NCI-H460 (cell line): Measurements from ENCODE around the gene SLC12A3. TPM values are rescaled to one million over a fixed set of nuclear protein-coding genes. Genes with fewer than 3 reads are reported as not detected.

ENCODE experiments used
- DNase-seq: peaks from one replicate; pipeline ENCODE4 v3.0.0-alpha.2; 2016; ENCODE audit warnings: low read depth; ENCODE audit errors: extremely low read depth
- polyA plus RNA-seq: library from polyadenylated mRNA; depleted of rRNA; stranded (reverse); fragments of >200 nt; gene quantifications from 2 replicates; pipeline ENCODE4 v1.2.3, GENCODE V29; 2014; cell fraction: nucleus; rRNA removed
- total RNA-seq: library from RNA; depleted of rRNA; stranded (reverse); fragments of >200 nt; shearing (Covaris generic); gene quantifications from 2 replicates; pipeline ENCODE4 v1.2.3, GENCODE V29; 2014; rRNA removed

SLC12A3 gene, protein sequence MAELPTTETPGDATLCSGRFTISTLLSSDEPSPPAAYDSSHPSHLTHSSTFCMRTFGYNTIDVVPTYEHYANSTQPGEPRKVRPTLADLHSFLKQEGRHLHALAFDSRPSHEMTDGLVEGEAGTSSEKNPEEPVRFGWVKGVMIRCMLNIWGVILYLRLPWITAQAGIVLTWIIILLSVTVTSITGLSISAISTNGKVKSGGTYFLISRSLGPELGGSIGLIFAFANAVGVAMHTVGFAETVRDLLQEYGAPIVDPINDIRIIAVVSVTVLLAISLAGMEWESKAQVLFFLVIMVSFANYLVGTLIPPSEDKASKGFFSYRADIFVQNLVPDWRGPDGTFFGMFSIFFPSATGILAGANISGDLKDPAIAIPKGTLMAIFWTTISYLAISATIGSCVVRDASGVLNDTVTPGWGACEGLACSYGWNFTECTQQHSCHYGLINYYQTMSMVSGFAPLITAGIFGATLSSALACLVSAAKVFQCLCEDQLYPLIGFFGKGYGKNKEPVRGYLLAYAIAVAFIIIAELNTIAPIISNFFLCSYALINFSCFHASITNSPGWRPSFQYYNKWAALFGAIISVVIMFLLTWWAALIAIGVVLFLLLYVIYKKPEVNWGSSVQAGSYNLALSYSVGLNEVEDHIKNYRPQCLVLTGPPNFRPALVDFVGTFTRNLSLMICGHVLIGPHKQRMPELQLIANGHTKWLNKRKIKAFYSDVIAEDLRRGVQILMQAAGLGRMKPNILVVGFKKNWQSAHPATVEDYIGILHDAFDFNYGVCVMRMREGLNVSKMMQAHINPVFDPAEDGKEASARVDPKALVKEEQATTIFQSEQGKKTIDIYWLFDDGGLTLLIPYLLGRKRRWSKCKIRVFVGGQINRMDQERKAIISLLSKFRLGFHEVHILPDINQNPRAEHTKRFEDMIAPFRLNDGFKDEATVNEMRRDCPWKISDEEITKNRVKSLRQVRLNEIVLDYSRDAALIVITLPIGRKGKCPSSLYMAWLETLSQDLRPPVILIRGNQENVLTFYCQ
- total RNA-seq: not detected in 2 replicates
- polyA plus RNA-seq: 0.30 TPM in 1 of 2 replicates, not detected in the other

DNA sequence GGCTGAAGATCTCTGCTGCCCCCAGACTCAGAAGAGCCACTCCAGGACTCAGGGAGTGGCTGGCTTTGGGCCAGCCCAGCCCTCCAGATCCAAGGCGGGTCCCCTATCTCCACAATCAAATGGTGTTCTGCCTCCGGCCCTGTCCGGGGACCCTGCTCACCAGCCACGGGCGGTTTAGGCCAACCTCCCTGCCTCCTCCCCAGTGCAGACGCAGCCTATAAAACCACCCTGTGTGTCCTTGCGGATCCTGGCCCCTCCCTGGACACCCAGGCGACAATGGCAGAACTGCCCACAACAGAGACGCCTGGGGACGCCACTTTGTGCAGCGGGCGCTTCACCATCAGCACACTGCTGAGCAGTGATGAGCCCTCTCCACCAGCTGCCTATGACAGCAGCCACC, at the start of gene SLC12A3:
Gene SLC12A3, plus strand, starts transcription at position 248 of the 400 bp plus-strand sequence. Its CDS starts 29 bp downstream, at position 277.
- DNase-seq: no peak

DNA sequence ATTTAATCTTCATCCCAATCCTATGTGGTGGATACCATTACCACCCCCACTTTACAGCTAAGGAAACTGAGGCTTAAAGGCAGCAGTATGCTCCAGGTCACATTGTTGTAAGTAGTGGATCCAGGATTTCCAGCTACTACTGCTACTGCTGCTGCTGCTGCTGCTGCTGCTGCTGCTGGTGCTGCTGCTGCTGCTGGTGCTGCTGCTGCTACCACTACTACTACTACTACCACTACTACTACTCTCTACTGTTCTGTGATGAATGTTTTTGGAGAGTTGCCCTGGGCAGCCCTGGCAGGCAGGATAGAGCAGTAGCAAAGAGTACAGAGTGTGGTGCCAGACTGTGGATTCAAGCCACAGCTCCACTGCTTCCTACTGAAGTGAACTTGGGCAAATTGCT, 49.3 kb upstream of the SLC12A3 start:
- no peak for DNase-seq

DNA sequence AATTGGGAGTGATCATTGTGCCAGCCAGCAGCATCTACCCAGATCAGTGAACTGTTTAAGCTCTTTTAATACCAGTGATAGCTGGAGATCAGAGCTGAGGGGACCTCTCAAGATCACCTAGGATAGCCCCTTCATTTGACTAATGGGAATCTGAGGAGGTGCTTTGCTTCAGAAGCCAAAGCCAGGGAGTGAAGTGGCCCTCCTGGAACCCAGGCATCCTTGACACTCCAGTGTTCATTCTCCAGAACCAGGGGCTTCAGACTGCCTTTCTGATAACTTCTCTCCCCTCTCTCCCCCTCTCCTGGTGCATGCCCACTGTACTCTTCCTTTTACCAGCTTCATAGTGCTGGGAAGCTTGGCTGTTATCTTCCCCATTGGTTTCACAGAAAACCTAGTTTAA, 48.0 kb upstream of the SLC12A3 start:
- no peak for DNase-seq

DNA sequence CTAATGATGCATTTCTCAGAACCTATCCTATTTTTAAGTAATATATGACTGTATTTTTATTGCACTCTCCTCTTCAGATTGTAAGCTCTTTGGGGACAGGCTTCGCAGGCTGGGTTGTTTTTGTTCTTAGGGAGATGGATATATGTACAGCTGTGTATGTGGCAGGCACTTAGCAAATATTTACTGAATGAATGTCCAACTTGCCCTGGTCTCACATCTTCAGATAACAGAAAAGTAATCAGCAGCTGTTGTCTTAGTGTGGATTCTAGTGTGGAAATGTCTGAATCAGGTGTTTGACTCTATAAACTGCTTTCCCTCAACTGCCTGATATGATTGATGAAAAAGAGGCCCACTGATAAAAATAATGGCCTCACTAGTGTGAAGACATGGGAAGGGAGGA, 47.1 kb upstream of the SLC12A3 start:
- DNase-seq: no peak

DNA sequence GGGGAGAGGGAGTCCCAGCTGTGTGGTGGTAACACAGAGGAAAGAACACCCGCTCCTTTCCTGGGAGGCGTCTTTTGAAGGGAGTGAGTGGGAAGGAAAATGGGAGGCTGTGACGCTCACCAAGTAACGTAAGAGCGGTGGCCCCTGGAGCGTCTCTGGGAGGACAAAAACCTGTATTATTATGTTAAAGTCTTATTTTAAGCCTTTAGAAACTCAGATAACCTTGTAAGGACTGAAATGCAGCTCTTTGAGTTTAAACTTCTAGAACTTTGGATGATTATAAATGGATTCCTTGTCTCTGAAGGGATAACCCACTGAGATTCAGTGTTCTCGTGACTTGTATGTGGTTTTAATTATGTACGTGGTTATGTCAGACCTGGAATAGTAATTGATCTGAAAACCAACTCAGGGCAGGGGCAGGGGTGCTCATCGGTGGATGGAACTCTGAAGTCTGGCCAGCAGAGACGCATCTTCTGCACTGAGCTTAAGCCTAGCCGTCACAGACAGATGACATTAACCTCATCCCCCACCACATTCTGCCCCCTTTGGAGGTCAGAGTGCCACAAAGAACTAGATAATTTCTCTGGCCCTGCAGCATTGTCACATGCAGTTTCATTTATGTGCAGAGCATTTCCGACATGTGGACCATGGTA, 41.8 kb upstream of the SLC12A3 start:
- no peak for DNase-seq

DNA sequence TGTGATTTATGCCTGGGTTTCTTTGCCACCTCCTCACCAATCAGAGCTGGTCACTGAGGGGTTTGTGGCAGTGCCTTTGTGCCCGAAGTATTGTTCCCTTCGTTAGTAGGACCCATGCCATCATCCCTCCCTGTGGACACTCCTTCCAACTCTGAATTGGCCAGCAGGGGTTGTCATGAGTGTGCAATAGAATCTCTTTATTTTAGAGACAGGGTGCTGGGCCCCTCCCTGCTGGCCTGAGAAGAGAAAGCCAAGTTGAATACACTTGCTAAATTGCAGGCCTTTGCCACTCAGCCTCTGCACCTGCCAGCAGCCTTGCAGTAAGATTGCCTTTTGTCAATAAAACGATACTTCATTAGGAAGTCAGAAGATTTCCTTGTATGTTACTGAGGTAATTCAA, 40.7 kb upstream of the SLC12A3 start:
- DNase-seq: peak; percentile 58

DNA sequence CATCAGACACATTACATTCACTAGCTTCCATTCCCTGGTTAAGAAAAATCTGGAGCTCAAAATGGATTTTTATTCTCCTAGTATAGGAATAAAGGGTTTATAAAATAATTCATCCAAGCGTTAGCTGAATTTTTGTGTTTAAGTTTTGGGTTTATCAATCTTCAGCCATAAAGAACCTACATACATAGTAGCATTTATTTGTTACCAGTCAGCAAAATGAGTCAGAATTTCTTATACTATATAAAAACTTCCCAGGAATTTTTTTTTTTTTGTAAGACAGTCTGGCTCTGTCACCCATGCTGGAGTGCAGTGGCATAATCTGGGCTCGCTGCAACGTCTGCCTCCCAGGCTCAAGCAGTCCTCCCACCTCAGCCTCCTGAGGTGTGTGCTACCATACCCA, 40.2 kb upstream of the SLC12A3 start:
- DNase-seq: no peak

DNA sequence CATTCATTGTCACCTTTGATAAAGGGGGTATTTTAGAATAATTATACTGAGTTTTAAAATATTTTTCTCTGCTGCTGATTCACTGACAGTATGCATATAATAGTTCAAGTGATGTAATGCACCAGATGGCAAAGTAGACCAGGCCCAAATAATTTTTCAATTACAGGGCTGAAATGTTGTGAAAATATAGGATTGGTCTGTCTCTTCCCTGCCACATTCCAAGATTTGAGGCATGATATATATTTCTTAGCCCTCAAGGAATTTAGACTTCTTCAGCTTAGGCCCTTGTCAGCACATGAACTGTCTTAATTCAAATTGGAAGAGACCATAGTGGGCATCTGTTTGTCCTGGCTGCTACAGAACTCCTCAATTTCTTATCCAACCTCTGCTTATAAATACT, 39.2 kb upstream of the SLC12A3 start:
- DNase-seq: no peak

DNA sequence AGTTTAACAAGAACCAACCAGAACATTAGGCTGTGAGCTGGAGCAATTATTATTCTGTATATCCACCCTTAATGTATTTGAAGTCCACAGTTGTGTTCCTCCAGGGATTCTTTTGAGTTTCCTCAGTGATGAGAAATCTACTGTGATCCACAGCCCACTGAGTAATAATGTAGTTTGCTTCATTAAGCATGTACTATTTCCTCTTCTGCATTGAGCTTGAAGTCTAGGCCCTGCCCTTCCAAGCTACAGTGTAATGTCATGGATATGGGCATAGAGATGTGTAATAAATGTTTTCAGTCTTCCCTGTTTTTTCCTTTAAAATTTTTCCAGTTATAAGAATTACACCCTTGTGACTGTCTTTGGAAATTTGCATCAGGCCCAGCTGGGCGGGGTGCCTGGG, 36.4 kb upstream of the SLC12A3 start:
- no peak for DNase-seq

DNA sequence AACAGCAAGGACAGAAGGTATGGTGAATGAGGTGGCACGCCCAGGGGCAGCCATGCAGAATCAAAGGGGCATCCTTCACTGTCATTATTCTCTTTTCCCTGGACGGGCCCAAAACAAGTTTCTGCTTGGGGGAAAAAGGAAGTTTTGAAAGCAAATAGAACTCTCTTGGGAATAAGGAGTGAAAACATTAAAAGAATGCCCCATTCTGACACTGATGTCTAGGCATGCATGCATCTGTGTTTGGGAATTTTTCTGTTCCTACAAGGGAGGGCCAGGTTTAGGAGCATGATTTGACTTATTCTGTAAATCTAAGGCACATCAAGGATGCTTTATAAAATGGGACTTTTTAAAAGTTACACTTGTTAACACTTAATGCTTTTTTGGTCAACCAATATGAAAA, 34.3 kb upstream of the SLC12A3 start:
- no peak for DNase-seq

DNA sequence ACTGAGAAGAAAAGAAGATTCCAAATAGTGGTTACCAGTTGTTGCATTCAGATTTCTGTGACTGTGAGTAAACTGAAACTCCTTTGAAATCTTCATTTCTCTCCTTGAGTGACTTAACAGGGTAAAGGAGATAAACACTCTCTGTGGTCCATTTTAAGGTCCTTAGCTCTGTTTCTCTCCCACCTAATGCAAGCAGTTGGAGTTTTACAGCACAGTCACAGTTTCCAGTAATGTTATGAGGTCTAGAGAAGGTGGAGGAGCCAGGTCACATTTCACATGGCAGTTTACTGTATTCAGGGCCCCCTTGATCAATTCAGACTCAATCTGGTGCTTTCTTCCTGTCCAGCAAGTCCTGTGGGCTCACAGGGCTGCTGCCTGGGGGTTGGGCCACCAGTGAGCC, 32.2 kb upstream of the SLC12A3 start:
- DNase-seq: no peak

DNA sequence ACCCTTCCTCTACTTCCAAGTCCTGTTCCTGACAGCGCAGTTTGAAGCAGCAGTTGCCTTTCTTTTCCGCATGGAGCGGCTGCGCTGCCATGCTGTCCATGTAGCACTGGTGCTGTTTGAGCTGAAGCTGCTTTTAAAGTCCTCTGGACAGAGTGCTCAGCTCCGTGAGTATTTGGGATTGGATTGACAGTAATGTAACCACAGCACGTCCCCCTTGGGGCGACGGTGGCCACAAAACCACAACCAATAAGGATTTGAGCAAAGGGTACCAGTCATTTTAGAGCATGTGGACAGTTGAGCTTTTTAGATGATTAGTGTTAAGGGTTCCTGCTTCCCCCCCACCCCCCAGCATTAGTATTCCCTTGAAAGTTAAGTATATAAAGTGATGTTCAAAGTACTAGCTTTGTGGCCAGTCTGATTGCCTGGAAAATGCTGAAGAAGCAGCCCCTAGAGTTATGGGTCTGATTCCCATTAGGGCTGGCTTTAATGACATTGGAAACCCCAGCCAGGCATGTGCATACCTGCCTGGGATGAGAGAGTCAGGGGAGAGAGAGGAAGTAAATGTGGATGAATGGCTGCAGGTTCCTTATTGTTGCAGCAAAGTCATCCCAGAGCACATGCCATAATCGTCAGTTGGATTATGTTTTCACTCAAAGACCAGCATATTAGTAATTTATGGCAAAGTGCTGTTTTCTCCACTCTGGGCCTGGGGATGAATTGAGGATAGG, 31.6 kb upstream of the SLC12A3 start:
- no peak for DNase-seq

DNA sequence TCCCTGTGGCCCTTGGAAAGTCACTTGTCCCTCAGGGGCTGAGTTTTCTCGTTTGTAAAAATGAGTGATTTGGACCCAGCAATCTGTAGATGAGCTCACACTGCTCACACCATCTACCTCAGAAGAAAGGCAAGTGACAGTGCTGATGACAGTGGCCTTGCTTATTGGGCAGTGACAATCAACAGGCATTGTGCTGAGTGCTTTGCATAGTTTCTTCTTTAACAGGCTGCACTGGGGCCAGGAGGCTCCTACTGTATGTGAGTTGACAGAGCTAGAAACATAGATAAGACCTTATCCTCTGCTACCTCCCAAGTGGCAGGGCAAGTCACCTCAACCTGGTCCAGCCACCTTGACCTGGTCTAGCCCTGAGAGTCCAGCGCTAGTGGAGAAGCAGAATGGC, 29.7 kb upstream of the SLC12A3 start:
- DNase-seq: no peak

DNA sequence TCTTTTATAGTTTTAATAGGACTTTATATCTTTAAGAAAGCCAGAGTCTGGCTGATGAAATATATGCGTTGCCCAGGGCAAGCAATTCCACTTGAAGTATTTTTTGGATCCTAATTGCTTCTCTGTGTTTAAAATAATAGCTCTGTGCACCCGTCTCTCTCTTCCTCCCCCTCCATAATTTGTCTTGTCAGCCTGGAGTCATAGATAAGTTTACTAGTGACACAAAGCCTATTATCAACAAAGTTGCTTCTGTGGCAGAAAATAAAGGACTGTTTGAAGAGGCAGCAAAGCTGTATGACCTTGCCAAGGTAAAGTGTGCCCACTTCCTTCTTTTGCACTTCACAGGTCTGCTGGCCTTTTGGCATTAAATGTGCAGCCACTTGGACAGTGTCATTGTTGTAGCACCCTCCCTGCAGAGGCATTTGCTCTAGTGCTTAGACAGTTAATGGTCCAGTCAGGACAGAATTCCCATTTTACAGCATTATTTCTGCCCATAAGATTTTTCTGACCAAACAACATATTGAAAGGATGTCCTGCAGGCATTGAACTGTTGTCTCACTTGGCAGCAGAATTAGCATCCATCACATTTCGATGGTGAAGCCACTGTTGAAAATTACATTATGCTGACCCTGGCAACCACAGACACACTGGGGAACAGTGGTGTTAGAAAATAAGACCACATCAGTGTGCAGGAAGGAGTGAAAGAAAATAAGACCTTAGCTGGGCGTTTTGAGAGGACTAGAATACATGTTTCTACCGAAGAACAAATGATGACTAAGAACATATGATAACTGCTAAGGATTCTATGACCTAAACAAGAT, 28.4 kb upstream of the SLC12A3 start:
- DNase-seq: no peak

DNA sequence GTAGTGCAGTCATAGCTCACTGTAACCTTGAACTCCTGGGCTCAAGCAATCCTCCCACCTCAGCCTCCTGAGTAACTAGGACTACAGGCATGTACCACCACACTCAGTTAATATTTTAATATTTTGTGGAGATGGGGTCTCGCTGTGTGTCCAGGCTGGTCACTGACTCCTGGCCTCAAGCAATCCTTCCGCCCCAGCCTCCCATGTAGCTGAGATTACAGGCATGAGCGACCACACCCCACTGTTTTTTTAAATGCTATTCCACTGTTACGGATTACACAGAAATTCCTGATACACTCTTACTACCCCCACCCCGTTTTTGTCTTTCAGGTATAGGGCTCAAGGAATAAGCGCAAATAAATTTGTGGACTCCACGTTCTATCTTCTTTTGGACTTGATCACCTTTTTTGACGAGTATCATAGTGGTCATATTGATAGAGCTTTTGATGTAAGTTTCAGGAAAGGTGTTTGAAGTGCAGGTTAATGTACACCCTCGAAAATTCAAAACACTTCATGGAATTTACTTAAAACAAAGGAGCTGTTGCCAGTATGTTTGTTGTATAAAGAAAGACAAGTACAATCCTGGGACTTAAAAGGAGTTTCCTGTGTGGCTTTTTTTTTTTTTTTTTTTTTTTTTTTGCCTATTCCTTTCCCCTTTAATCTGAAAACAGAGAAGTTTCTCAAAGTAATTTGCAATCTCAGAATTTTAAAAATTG, 26.2 kb upstream of the SLC12A3 start:
- DNase-seq: no peak

DNA sequence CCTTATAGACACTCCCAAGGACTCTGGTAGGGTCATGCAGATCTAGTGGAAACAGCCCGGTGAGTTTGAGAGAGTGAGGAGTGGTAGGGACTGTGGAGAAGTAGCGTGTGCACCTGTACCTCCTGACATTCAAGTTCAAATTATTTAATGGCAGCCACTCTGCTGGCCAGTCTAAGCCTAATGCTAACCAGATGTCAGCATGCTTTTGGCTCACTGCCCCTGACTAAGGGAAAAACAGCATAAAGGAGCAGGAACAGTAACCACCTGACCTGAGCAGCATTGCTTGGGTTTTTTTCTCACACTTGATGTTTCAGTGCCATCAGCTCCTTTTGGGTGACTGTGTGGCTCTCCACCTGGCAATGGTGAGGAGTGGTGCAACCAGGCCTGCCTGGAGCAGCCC, 23.8 kb upstream of the SLC12A3 start:
- no peak for DNase-seq

DNA sequence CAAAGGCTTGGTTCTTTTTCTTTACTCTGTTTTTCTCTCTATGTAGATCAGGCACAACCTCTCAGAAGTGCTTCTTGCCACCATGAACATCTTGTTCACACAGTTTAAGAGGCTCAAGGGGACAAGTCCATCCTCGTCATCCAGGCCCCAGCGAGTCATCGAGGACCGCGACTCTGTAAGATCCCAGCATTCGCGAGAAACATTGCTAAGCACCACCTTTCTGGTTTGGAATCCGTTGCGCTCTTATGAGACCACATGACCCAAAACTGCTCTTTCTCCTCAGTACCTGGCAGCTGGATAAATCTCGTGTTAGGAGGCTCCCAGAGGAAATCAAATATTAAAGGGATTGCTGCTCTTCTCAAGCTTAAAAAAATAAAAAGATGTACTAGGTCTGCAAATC, 23.3 kb upstream of the SLC12A3 start:
- DNase-seq: no peak

DNA sequence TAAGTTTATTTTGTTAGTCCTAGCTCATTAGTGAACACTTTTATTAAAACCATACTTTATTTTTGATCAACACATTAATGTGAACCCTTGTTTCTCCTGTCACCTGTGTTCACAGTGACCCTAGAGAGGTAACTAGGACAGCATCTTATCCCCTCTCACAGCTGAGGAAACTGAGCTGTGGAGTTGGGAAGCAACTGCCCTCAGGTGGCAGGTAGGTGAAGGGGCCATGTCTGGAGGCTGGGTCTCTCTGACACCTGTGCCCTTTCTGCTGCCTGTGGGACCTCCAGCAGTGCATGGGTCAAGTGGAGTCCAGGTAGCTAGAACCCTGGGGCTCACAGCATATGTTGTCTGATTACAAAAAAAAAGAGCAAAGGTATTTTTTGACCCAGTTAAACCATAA, 22.9 kb upstream of the SLC12A3 start:
- no peak for DNase-seq

DNA sequence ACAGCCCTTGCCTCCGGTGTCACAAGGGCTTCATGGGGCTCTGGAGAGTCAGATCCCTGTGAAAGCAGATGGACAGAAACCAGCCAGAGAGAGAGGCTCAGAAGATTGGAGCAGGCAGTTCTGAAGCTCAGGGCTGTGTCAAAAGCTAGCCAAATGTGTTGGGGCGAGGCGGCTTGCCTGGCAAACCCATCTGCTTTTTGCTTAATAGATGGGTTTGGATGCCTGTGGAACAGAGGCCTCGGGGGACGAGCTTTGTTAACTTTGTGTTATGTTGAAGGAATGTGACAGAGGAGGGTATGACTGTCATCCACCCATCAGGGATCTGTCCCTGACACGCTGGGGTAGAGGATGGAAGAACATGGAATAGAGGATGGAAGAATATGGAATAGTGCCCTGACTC, 21.0 kb upstream of the SLC12A3 start:
- no peak for DNase-seq
